Measurements from ENCODE around the gene CER1.
"Not testable (repeated sequence)": the region's sequence is repeated elsewhere in the genome, so short reads cannot be mapped to it uniquely, and the experiment has no call there.

CER1 gene

DNA sequence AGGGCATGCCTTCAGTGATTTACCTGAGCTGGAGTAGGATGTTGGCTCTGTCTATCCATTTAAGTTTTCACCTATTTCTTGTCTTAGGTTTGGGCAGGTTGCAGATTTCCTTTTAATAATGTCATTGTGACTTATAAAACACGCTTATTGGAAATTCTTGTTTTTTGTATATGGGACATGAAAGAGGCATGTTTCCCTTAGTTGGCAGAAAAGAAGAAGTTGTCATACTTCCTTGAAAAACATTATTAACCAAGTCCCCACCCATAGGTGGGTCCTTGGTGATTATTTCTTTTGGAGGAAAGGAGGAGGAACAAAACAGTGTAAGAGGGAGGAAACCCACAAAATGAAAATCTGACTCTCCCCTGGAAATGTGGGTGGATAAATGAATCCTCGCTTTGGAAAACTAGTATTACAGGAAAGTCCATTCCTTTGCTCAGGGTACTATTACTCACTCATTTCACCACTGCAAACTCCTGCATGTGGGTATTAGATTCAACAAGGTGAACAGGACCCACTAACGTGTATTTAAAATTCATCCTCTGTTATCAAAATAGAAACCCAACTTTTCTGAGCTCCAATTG lies 9.3 kb downstream of the CER1 start:
- DNase-seq, result no peak

DNA sequence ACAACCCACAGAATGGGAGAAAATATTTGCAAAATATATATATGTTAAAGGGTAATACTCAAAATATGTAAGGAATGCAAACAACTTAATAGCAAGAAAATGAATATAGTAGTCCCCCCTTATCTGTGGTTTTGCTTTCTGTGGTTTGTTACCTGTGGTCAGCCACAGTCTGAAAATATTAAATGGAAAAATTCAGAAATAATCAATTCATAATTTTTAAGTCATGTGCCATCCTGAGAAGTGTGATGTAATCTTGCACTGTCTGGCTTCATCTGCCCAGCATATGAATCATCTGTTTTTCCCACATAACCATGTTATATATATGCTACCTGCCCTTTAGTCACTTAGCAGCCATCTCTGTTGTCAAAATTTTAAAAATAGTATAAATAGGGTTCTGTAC lies 11.7 kb downstream of the CER1 start:
- no peak for DNase-seq

DNA sequence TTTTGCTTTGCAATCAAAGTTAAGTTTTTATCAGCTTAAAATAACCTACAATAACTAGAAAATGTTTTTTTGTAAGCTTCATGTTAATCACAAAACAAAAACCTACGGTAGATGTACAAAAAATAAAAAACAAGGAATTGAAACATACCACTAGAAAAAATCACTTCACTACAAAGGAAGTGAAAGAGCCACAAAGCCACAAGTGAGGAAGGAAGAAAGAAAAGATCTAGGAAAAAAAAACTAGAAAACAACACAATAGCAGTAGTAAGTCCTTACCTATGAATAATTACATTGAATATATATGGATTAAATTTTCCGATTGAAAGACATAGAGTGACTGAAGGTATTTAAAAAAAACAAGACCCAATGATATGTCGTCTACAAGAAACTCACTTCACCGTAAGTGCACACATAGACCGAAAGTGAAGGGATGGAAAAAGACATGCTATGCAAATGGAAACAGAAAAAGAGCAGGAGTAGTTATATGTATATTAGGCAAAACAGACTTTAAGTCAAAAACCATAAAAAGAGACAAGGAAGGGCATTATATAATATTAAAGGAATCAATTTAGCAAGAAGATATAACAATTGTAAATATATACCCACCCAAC lies 15.9 kb downstream of the CER1 start:
- no peak for DNase-seq

DNA sequence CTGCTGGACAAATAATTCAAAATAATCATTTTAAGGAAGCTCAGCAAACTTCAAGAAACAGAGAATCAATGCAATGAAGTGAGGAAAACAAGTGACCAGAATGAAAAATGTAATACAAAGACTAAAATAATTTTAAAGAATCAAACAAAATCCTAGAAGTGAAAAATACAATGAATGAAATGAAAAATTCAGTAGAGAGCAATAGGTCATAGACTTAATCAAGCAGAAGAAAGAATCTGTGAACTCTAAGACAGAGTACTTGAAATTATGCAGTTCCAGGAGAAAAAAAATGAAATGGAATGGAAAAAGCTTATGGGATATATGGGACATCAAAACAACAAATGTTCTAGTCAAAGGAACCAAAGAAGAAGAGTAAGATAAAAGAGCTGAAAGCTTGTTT lies 17.5 kb downstream of the CER1 start:
- DNase-seq, result no peak

DNA sequence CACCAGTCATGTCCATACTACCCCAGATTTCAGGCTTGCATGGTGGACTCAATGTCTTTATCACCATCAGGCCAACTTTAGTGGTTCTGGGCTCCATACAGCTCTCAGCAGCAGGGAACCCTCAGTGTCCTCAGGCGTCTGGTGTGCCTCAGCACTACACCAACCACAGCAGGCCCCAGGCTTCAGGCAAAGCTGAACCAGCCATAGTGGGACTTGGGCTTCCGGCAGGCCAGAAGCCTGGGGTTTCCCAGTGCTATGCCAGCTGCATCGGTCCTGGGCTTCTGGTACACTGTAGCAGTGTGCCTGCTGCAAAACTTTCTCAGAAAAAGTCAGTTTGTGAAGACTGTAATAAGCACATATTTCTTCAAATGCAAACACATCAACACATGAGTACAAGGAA lies 18.3 kb downstream of the CER1 start:
- no peak for DNase-seq

DNA sequence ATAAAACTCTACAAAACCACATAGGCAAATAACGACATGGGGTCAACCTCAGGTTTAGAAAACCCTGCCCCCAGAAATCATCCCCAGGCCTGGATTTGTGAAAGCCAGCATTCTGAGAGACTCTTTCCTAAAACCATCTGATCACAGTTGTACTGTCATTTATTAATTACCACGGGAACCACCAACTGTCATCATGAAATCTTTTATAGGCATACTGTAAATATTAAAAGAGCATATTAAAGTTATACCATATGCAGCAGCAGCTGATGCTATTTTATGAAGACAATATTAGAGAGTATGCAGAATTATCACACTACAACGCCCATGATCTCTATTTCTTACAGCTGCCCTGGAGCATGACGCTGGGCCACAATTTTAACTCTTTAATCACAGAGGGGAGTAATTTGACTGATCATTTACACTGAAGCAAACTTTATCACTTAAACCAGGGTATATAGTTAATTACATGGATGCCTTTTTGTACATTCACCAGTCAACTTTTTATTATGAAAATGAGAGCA lies 20.3 kb downstream of the CER1 start:
- DNase-seq, result no peak

DNA sequence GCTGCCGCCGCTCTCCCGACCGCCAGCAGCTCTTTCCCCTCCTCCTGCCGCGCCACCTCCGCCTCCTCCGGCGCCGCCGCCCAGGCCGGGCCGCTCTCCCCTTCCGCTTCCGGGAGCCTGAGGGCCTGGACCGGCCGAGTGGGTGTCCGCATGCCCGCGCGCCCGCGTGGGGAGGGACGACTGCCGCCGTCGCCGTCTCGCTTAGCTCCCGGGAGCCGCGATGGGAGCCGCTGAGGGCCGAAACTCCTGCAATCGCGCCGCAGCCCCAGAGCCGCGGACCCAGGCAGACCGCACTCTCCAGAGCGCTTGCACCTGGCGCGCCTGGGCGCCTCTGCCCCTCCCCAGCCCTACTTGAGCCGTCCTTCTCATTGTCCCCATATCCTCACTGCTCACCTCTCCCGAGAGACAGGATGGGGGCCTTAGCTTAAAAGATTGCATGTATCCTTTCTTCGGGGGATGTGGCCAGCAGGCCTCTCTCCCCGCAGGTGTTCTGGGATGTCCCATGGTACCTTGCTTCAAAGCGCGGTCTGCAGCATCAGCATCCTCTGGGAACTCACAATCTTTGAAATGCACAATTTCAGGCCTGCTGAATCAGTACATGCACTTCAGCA lies 29.2 kb downstream of the CER1 start, which contains the start of gene ZDHHC21:
TSS of gene ZDHHC21 (minus strand) at position 182 of the 611 bp plus-strand sequence. CDS start 19,092 bp downstream, outside the sequence.
- peak; percentile 57 for DNase-seq

DNA sequence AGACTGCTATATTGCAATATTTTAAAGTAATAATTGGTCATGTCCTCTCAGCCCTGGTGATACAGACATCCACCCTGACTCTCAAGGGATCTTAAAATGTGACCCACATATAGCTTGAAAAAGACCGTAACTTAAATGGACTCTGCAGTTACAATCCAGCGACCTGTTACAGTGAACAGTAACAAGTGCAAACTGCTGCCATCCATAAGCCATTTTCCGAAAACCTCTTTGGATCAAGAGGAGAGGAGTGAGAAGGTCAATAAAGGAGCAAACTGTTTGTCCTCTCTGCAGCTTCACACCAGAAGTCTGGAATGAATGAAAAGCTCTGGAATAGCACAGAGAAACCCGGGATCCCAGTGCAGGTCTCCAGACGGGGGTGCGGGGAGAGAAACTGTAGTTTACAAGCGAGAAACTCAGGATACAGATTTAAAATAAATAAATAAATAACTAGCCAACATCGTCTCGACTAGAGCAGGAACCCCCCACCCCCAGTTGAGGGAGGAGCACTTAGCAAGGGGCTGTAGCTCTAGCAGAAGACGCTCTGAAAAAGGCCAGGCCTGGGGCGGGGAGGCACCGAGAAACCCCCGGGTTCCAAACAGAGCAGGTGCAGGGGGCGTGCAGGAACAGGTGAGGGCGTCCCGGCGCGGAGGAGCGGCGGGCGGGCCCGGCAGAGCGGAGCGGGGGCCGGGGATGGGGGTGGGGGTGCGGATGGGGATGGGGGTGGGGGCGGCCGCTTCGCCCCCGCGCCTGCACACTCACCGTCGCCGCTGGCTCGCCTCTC lies 29.9 kb downstream of the CER1 start:
- no peak for DNase-seq

DNA sequence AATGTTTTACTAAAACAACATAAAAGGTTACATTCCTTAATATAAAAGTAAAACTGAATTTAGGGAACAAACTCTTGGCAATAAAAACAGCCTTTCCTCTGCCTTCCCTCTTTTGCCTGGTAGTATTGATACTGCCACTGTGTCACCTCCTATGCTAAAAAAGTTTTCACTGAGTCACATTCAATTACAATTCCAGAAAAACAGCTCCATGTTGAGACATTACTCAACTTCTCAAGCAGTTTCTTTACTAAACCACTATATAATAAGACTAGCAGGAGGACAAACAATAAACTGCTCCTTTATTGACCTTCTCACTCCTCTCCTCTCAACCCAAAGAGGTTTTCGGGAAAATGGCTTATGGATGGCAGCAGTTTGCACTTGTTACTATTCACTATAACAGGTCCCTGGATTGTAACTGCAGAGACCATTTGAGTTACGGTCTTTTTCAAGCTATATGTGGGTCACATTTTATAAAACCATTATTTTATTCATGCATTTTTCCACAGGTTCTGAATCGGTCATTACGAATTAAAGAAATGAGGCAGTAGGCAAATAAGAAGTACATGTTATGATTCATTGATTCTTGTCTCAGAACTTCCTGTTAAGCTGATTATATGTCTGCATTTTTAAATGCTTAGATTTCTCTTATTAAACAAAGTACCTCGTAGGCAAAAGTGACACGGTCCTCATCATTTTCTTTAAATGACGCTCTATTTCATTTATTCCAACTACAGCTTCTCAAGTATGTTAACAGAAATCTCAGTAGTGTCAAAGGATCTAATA lies 31.4 kb downstream of the CER1 start:
- no peak for DNase-seq

DNA sequence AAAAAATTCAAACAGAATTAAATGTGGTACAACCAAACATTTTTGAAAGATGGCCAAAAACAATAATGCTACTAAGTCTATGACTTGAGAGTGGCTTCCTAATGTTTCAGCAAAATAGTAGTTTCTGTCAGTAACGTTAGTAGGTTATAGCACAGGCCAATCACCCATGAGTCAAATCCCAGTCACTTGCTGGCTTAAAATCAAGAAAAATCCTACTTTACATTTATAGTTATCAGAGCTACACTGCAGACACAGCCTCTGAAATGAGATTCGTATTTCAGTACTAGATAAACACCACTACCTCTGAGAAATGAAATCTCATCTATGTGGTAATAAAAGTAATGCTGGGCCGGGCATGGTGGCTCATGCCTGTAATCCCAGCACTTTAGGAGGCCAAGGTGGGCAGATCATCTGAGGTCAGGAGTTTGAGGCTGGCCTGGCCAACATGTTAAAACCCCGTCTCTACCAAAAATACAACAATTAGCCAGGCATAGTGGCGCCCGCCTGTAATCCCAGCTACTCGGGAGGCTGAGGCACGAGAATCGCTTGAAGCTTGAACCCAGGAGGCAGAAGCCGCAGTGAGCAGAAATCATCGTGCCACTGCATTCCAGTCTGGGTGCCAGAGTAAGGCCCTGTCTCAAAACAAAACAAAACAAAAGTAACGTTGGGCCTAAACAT lies 35.4 kb downstream of the CER1 start:
- DNase-seq, result no peak

DNA sequence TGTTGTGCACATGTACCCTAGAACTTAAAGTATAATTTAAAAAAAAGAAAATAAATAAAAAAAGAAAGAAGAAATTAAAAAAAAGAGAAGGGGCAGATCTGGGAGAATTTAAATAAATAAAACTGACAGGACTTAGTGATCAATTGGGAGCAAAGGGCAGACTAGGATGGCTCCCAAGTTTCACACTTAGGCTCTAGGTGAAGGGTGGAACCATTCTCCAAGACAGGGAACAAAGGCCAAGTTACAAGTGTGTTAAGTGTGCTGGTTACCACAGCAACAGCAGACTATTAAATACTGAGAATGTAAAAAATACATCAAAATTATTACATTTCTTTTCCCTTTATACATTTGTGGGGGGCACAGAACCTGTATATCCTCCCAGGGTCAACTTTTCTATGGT lies 36.4 kb downstream of the CER1 start:
- DNase-seq, result no peak

DNA sequence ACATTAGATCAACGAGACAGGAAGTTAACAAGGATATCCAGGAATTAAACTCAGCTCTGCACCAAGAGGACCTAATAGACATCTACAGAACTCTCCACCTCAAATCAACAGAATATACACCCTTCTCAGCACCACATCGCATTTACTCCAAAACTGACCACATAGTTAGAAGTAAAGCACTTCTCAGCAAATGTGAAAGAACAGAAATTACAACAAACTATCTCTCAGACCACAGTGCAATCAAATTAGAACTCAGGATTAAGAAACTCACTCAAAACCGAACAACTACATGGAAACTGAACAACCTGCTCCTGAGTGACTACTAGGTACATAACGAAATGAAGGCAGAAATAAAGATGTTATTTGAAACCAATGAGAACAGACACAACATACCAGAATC lies 39.9 kb downstream of the CER1 start:
- DNase-seq, result not testable (repeated sequence)

DNA sequence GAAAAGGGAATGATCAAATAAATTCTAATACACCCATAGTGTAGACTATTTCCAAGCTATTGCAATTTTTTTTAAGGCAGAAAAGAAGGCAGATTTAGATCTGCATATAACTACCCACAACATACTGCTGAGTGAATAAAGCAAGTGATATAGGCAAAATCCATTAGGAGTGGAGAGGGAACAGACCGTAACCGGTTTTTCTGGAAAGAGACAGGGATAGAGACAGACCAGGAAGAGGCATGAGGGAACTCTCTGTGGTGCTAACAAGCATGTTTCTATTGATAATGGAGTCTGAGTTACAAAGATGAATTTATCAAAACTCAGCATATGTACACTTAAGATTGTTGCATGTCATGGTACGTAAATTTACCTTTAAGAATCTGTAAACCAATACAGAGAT lies 43.8 kb downstream of the CER1 start:
- no peak for DNase-seq

DNA sequence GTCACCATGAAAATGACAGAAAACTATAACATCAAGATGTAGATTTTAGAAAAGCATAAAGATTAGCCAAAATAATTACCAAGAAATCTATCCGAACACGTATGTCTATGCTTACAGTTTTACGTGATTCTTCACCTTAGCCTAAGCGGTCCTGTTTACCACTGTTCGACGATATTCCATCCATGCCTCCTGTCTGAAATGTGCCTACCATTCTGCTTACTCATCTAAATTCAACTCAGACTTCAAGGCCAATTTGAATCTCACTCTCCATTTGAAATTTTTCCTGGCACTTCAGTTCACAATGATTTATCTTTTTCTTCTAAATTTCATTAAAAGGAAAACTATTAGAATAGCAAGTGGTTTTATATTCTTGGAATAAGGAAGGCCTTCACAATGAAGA lies 44.7 kb downstream of the CER1 start:
- no peak for DNase-seq

DNA sequence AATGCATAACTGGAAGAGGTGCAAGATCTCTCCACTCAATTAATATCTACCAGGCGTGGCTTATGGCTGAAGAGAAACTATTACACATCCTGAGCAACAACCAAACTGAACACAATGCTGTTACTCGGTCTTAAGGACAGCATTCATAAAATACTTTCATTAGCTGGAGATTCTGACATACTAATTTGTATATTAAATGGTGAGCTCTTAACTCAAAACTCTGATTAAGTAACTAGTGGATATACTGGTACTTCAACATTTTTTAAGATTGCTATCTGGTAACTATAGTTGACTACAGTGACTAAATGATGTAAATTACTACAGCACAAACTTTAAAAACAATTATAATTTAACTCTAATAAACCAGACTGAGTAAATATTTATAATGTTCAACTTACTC lies 45.1 kb downstream of the CER1 start:
- no peak for DNase-seq

DNA sequence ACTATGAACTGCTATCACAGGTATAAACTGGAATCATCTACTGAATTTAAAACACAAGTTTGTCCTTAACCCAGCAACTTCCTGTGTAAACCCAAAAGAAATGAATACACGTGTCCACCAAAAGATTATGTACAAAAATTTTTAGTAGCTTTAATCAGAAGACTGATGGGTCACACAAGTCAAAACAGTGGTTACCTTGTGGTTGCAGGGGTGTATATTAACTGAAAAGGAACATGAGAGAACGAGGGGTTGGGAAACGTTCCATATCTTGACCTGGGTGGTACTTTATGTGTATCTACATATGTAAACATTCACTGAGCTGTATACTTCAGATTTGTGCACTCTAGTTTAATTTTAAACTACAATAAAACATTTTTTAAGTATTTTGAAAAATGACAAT lies 47.9 kb downstream of the CER1 start:
- no peak for DNase-seq

DNA sequence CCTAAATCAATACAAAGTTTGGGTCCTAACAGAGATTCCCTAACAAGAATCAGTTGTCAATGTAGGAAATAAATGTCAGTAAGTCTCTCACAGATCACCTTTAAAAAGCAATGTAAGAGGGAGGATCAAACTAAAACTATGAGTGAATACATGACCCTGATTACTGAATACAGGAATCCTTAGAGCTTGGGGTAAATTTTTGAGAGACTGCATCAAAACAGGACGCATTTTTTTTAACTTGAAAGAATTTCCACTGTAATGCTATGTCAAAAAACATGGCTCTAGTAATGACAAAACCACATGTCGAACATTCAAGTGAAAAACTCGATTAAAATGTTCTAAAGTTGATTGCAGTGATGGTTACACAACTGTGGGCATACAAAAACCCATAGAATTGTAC lies 51.2 kb downstream of the CER1 start:
- no peak for DNase-seq

DNA sequence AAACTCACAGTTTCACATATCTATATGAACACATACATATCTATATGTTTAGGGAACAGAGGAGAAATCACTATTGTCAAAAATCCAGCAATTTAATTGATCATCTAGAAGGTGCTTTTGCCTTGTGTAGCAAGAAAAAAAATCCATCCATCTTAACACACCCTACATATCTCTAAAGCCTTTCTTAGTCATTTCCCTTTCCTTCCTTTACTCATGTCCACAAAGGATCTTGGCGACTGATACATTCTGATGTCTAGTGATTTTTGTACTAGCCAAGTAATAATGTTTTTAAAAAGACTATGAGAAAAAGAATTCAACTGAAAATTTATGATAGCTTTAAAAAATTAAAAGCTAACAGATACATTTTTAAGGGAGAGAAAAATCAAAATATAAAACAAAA lies 51.8 kb downstream of the CER1 start:
- DNase-seq, result no peak

All from activated T-cell treated with anti-CD3 and anti-CD28 coated beads, Interleukin-2, amount 50 U/mL, for 1 hour (primary cell).